ENCODE data around the gene ARPP21. TPM values are rescaled to one million over a fixed set of nuclear protein-coding genes. Genes with fewer than 3 reads are reported as not detected.

ARPP21 gene
- total and polyA plus RNA-seq, 2 donors (not counting 3 experiments of a cell fraction or from before 2014, with no cell fraction given), result not detected

- no TSS peak for BruUV-seq (replicated peaks)
- no peak overlapping the region for H3K9ac ChIP-seq (replicated peaks; ENCODE audit: extremely low read depth, insufficient read depth, low read length)
- ChIA-PET CTCF (interaction anchor here (1.7 kb wide), 1 partner anchor 13 kb away, joined by 6 read pairs; no protein-coding TSS in a partner anchor), POLR2A (no interaction called here)
- DNase-seq (ENCODE audit: low read depth, low spot score), result no peak
- no peak overlapping the region for H3K4me2 ChIP-seq (ENCODE audit: insufficient read depth, low read length)
- no peak for FAIRE-seq
- H3K4me3 ChIP-seq (replicated peaks in 1 of 3; ENCODE audit: insufficient read depth in 1 of 3, low read depth in 1 of 3, low read length in 3 of 3), result no peak overlapping the region
- peaks cover 2% of the 10 kb centered on the region for H3K9me1 ChIP-seq (replicated peaks; ENCODE audit: control insufficient read depth, extremely low read depth, insufficient read depth, low read length)
- H3K4me1 ChIP-seq (ENCODE audit: control insufficient read depth, extremely low read depth, insufficient read depth, low read length), result no peaks in the 10 kb centered on the region
- no peaks in the 10 kb centered on the region for H3K79me2 ChIP-seq (ENCODE audit: control insufficient read depth, insufficient read depth, low read length)
- no peak overlapping the region for H3K27ac ChIP-seq (ENCODE audit: insufficient read depth, low read depth, low read length)
- no peaks in the 10 kb centered on the region for H4K20me1 ChIP-seq (replicated peaks; ENCODE audit: control insufficient read depth, extremely low read depth, insufficient read depth, low read length)
- dilution Hi-C loops (cut with MboI; ENCODE audit: extremely low pct_ligation_motif_present, low sequenced_read_pairs), result no loop called here
- intact Hi-C loops (cut with micrococcal nuclease), result no loop called here
- H2AFZ ChIP-seq (ENCODE audit: low read depth, low read length), result no peak overlapping the region
- no peaks in the 10 kb centered on the region for H3K9me3 ChIP-seq (replicated peaks; ENCODE audit: control insufficient read depth, insufficient read depth, low read length)
- peaks cover 2 to 22% of the 10 kb centered on the region in 2 experiments for H3K27me3 ChIP-seq (ENCODE audit: control insufficient read depth in 2 of 2, insufficient read depth in 2 of 2, low read length in 2 of 2)
- no peak for TF ChIP-seq FOS (IDR thresholded peaks at IDR 0.05; ENCODE audit: borderline replicate concordance, insufficient read depth, low read length)
- TF ChIP-seq MYC (IDR thresholded peaks at IDR 0.05; ENCODE audit: low read depth, low read length), result no peak
- TF ChIP-seq POLR2A (IDR thresholded peaks at IDR 0.05; ENCODE audit: low read depth, low read length), result no peak
- no peak for TF ChIP-seq GATA2 (IDR thresholded peaks at IDR 0.05; ENCODE audit: insufficient read depth, insufficient read length, low read depth, low read length)
- TF ChIP-seq MAX (IDR thresholded peaks at IDR 0.05; ENCODE audit: insufficient read depth, insufficient read length), result no peak
- no peaks in the 10 kb centered on the region for H3K36me3 ChIP-seq (ENCODE audit: control insufficient read depth in 2 of 2, extremely low read depth in 1 of 2, insufficient read depth in 2 of 2, low read length in 2 of 2)
Observed at GRCh38 chr3:35678643-35679161, 39.4 kb downstream of the ARPP21 start.

- H3K9ac ChIP-seq (replicated peaks; ENCODE audit: extremely low read depth, insufficient read depth, low read length), result no peak overlapping the region
- DNase-seq (ENCODE audit: low read depth, low spot score), result no peak
- dilution Hi-C loops (cut with MboI; ENCODE audit: extremely low pct_ligation_motif_present, low sequenced_read_pairs), result no loop called here
- H3K27ac ChIP-seq (ENCODE audit: insufficient read depth, low read depth, low read length), result no peak overlapping the region
- no peaks in the 10 kb centered on the region for H3K79me2 ChIP-seq (ENCODE audit: control insufficient read depth, insufficient read depth, low read length)
- ChIA-PET CTCF (interaction anchor here (1.7 kb wide), 1 partner anchor 14 kb away, joined by 6 read pairs; no protein-coding TSS in a partner anchor), POLR2A (no interaction called here)
- H3K4me3 ChIP-seq (replicated peaks in 1 of 3; ENCODE audit: insufficient read depth in 1 of 3, low read depth in 1 of 3, low read length in 3 of 3), result no peak overlapping the region
- no peak for FAIRE-seq
- intact Hi-C loops (cut with micrococcal nuclease), result no loop called here
- no peaks in the 10 kb centered on the region for H3K36me3 ChIP-seq (ENCODE audit: control insufficient read depth in 2 of 2, extremely low read depth in 1 of 2, insufficient read depth in 2 of 2, low read length in 2 of 2)
- no peaks in the 10 kb centered on the region for H3K4me1 ChIP-seq (ENCODE audit: control insufficient read depth, extremely low read depth, insufficient read depth, low read length)
- no TSS peak for BruUV-seq (replicated peaks)
- no peak overlapping the region for H3K4me2 ChIP-seq (ENCODE audit: insufficient read depth, low read length)
- H4K20me1 ChIP-seq (replicated peaks; ENCODE audit: control insufficient read depth, extremely low read depth, insufficient read depth, low read length), result no peaks in the 10 kb centered on the region
- no peaks in the 10 kb centered on the region for H3K9me3 ChIP-seq (replicated peaks; ENCODE audit: control insufficient read depth, insufficient read depth, low read length)
- TF ChIP-seq FOS (IDR thresholded peaks at IDR 0.05; ENCODE audit: borderline replicate concordance, insufficient read depth, low read length) (no peak), POLR2A (IDR thresholded peaks at IDR 0.05; ENCODE audit: low read depth, low read length) (no peak), MAX (IDR thresholded peaks at IDR 0.05; ENCODE audit: insufficient read depth, insufficient read length) (no peak), GATA2 (IDR thresholded peaks at IDR 0.05; ENCODE audit: insufficient read depth, insufficient read length, low read depth, low read length) (no peak), CTCF (IDR thresholded peaks at IDR 0.05; ENCODE audit: extremely low read depth in 1 of 2, insufficient read depth in 1 of 2, low read depth in 1 of 2, low read length in 2 of 2) (no peak), JUN (IDR thresholded peaks at IDR 0.05; ENCODE audit: borderline replicate concordance, insufficient read depth, insufficient read length, low read depth) (no peak), EZH2 (IDR thresholded peaks at IDR 0.05; ENCODE audit: borderline replicate concordance, low read depth, low read length, severe bottlenecking) (no peak), MYC (IDR thresholded peaks at IDR 0.05; ENCODE audit: low read depth, low read length) (no peak), POLR2AphosphoS5 (IDR thresholded peaks at IDR 0.05; ENCODE audit: insufficient read depth, low read depth, low read length) (no peak)
- peaks cover 2% of the 10 kb centered on the region for H3K9me1 ChIP-seq (replicated peaks; ENCODE audit: control insufficient read depth, extremely low read depth, insufficient read depth, low read length)
- H3K27me3 ChIP-seq (ENCODE audit: control insufficient read depth in 2 of 2, insufficient read depth in 2 of 2, low read length in 2 of 2), result peaks cover 2 to 22% of the 10 kb centered on the region in 2 experiments
- H2AFZ ChIP-seq (ENCODE audit: low read depth, low read length), result no peak overlapping the region
Observed at GRCh38 chr3:35679409-35680080, 40.2 kb downstream of the ARPP21 start.

All from endothelial cell of umbilical vein (primary cell).